CD14-positive monocyte (primary cell): Measurements from ENCODE around the gene MIPEP. TPM values are rescaled to one million over a fixed set of nuclear protein-coding genes. Genes with fewer than 3 reads are reported as not detected.

Experiments used
- DNase-seq, 3 donors: peaks; one replicate each; pipeline ENCODE4 v3.0.0-alpha.2; 2011 to 2022
- H2AFZ ChIP-seq: 2 replicates; pipeline ENCODE4 v1.6.0; 2012; ENCODE audit warnings: mild to moderate bottlenecking, low read depth, low read length, inconsistent platforms; ENCODE audit not compliant: insufficient read depth, poor library complexity, severe bottlenecking
- H3K27ac ChIP-seq, 2 donors: 1 replicate in 1 of 2; 2 replicates in 1 of 2; pipeline ENCODE4 v1.5.1; 2012 to 2013; ENCODE audit warnings: low read length in 2 of 2, control low read depth in 1 of 2, inconsistent platforms in 1 of 2, low read depth in 1 of 2, mild to moderate bottlenecking in 1 of 2
- H3K27me3 ChIP-seq, 2 donors: one replicate each; pipeline versions ENCODE4 v1.6.0 to v1.6.1; 2011 to 2013; ENCODE audit warnings: low read length in 2 of 2; ENCODE audit not compliant: control insufficient read depth in 2 of 2, insufficient read depth in 2 of 2
- H3K36me3 ChIP-seq, 2 donors: replicated peaks in 1 of 2; 1 replicate in 1 of 2; 2 replicates in 1 of 2; pipeline versions ENCODE4 v1.5.1 to v1.6.1; 2012 to 2013; ENCODE audit warnings: low read length in 2 of 2, control low read depth in 1 of 2, inconsistent platforms in 1 of 2, mild to moderate bottlenecking in 1 of 2; ENCODE audit not compliant: insufficient read depth in 2 of 2, control insufficient read depth in 1 of 2
- H3K4me1 ChIP-seq, 2 donors: 1 replicate in 1 of 2; 2 replicates in 1 of 2; pipeline versions ENCODE4 v1.5.1 to v1.6.1; 2012 to 2013; ENCODE audit warnings: low read length in 2 of 2, control low read depth in 1 of 2, inconsistent platforms in 1 of 2, mild to moderate bottlenecking in 1 of 2, moderate library complexity in 1 of 2; ENCODE audit not compliant: insufficient read depth in 2 of 2, control insufficient read depth in 1 of 2
- H3K4me2 ChIP-seq: replicated peaks from 2 replicates; pipeline ENCODE3; 2012; ENCODE audit warnings: low read length, moderate library complexity, mild to moderate bottlenecking; ENCODE audit not compliant: poor library complexity, severe bottlenecking; ENCODE audit errors: extremely low read depth
- H3K4me3 ChIP-seq, 3 experiments: fragments of 200-600 bp in 1 of 3; sonication (generic) in 1 of 3; replicated peaks in 1 of 3; 1 replicate in 2 of 3; 2 replicates in 1 of 3; pipeline ENCODE4 v1.5.1; 2011 to 2013; ENCODE audit warnings: low read length in 3 of 3, mild to moderate bottlenecking in 3 of 3, control low read depth in 2 of 3, low read depth in 2 of 3, inconsistent platforms in 1 of 3, moderate library complexity in 1 of 3
- H3K79me2 ChIP-seq: 2 replicates; pipeline ENCODE4 v1.6.0; 2012; ENCODE audit warnings: mild to moderate bottlenecking, control low read depth, inconsistent platforms, low read length, moderate library complexity; ENCODE audit not compliant: insufficient read depth
- H3K9ac ChIP-seq: 2 replicates; pipeline ENCODE4 v1.6.0; 2017; ENCODE audit warnings: low read length, mild to moderate bottlenecking; ENCODE audit not compliant: insufficient read depth, poor library complexity, severe bottlenecking
- H3K9me3 ChIP-seq, 2 donors: replicated peaks in 1 of 2; 1 replicate in 1 of 2; 2 replicates in 1 of 2; pipeline versions ENCODE4 v1.5.1 to v1.6.1; 2012 to 2013; ENCODE audit warnings: low read length in 2 of 2, control low read depth in 1 of 2; ENCODE audit not compliant: control insufficient read depth in 1 of 2, insufficient read depth in 1 of 2
- H4K20me1 ChIP-seq: 2 replicates; pipeline ENCODE4 v1.6.0; 2012; ENCODE audit warnings: mild to moderate bottlenecking, low read length, control low read depth, moderate library complexity; ENCODE audit not compliant: insufficient read depth
- H3K27ac Mint-ChIP-seq, 7 donors: one replicate each; pipeline ENCODE4 v1.8.0; 2020; ENCODE audit warnings: mild to moderate bottlenecking in 7 of 7, mixed read lengths in 7 of 7, moderate library complexity in 6 of 7, inconsistent platforms in 2 of 7
- H3K27me3 Mint-ChIP-seq, 3 donors: one replicate each; pipeline ENCODE4 v1.8.0; 2021 to 2022; ENCODE audit warnings: low read depth in 3 of 3, mild to moderate bottlenecking in 3 of 3, mixed read lengths in 3 of 3, moderate library complexity in 3 of 3, inconsistent platforms in 1 of 3
- H3K36me3 Mint-ChIP-seq, 2 donors: one replicate each; pipeline ENCODE4 v1.8.0; 2020; ENCODE audit warnings: mixed read lengths in 2 of 2, inconsistent platforms in 1 of 2, mild to moderate bottlenecking in 1 of 2
- H3K4me1 Mint-ChIP-seq: one replicate; pipeline ENCODE4 v1.8.0; 2020; ENCODE audit warnings: mild to moderate bottlenecking, mixed read lengths
- H3K4me3 Mint-ChIP-seq, 2 donors: one replicate each; pipeline ENCODE4 v1.8.0; 2020; ENCODE audit warnings: mild to moderate bottlenecking in 2 of 2, mixed read lengths in 2 of 2, moderate library complexity in 1 of 2
- H3K9me3 Mint-ChIP-seq, 7 donors: one replicate each; pipeline ENCODE4 v1.8.0; 2020 to 2022; ENCODE audit warnings: mixed read lengths in 7 of 7, mild to moderate bottlenecking in 6 of 7, moderate library complexity in 6 of 7, inconsistent platforms in 2 of 7
- CTCF ChIP-seq: fragments of 200-600 bp; IDR thresholded peaks from one replicate; pipeline ENCODE4 v1.8.0; 2022; ENCODE audit warnings: antibody characterized with exemption, mild to moderate bottlenecking
- WGBS: methylation state at CpG from one replicate; pipeline ENCODE4 v1.1.5; 2013; ENCODE audit warnings: missing lambda C conversion rate; ENCODE audit not compliant: insufficient coverage; 5-methylcytosine and 5-hydroxymethylcytosine counted together
- intact Hi-C, 2 donors: fragments of 100-400 bp; cut with micrococcal nuclease; formaldehyde crosslinking; loops; one replicate each; pipeline versions ENCODE4 v1.15.0 to v1.15.1; 2023
- polyA plus RNA-seq, 3 donors: library from polyadenylated mRNA; depleted of rRNA in 1 of 3; unstranded in 2 of 3; stranded (reverse) in 1 of 3; fragments of 300-500 nt in 2 of 3; fragments of >200 nt in 1 of 3; fragmentation: Illumina TruSeq in 2 of 3; gene quantifications; 1 replicate in 2 of 3; 2 replicates in 1 of 3; pipeline ENCODE4 v1.2.3, GENCODE V29; 2012 to 2021

MIPEP gene
- polyA plus RNA-seq, 3 donors, result 1.2 to 9.9 (median 7.7) TPM

DNA sequence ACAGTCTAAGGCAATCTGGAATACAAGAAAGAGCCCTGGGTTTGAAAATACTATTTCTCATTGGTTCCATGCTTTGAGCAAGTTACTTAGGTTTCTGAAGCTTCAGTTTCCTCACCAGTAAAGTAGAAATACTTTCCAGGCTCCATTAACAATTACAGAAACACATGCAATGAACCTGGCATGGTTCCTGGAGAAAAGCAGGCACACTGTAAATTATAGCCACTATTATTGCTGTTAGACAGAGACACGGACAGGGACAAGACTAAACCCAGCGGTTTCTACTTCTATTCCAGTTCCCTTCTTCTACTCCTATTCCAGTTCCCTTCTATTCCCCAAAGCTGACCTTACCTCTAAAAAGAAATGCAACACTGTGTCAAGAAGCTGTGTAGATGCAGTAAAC is 41.2 kb downstream of the MIPEP start:
- no peaks in the 10 kb centered on the region for H3K79me2 ChIP-seq
- no peaks in the 10 kb centered on the region for H3K9me3 Mint-ChIP-seq
- H3K36me3 Mint-ChIP-seq, result peaks cover 0 to 9% of the 10 kb centered on the region in 2 donors
- intact Hi-C loops, result no loop called here
- WGBS, result 58% methylated on average over 2 of the region's 2 CpGs
- no peak for TF ChIP-seq CTCF
- H3K27me3 Mint-ChIP-seq, result peaks cover 0 to 2% (median 0%) of the 10 kb centered on the region in 3 donors
- H3K9ac ChIP-seq, result no peak overlapping the region
- H2AFZ ChIP-seq, result no peak overlapping the region
- H3K4me3 Mint-ChIP-seq, result no peak overlapping the region
- DNase-seq, result no peak
- no peak overlapping the region for H3K27ac ChIP-seq
- no peaks in the 10 kb centered on the region for H3K27me3 ChIP-seq
- peaks cover 4% of the 10 kb centered on the region for H3K4me1 Mint-ChIP-seq
- no peaks in the 10 kb centered on the region for H3K4me1 ChIP-seq
- no peaks in the 10 kb centered on the region for H4K20me1 ChIP-seq
- H3K9me3 ChIP-seq, result no peaks in the 10 kb centered on the region
- H3K4me3 ChIP-seq, result no peak overlapping the region
- H3K4me2 ChIP-seq, result no peak overlapping the region
- no peaks in the 10 kb centered on the region for H3K36me3 ChIP-seq
- H3K27ac Mint-ChIP-seq, result no peak overlapping the region

DNA sequence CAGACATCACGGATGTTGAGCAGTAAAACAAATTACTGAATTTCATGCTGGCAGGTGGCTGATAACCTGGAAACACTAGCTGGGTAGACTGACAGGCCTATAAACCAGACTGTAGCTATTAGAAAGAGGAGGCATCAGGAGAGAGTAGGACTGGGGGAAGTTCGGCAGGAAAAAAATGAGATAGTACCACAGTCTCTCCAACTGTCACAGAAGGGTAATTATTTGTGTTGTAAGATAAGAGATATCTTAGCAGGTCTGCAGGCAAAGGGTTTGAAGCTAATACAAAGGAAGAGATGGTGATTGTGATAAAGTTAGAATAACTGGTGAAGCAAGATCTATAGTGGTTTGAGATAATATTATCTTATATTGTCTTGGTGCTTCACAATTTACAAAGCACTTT is 41.7 kb downstream of the MIPEP start:
- H3K27ac Mint-ChIP-seq, result no peak overlapping the region
- no peak for TF ChIP-seq CTCF
- Histone ChIP-seq H3K36me3 (no peaks in the 10 kb centered on the region), H3K4me3 (no peak overlapping the region), H3K9me3 (no peaks in the 10 kb centered on the region), H3K4me1 (no peaks in the 10 kb centered on the region), H2AFZ (no peak overlapping the region), H3K79me2 (no peaks in the 10 kb centered on the region), H4K20me1 (no peaks in the 10 kb centered on the region), H3K9ac (no peak overlapping the region), H3K27ac (no peak overlapping the region), H3K4me2 (no peak overlapping the region), H3K27me3 (no peaks in the 10 kb centered on the region)
- WGBS, result 33% methylated on average over 1 of the region's 2 CpGs
- H3K4me3 Mint-ChIP-seq, result no peak overlapping the region
- intact Hi-C loops, result no loop called here
- H3K4me1 Mint-ChIP-seq, result peaks cover 4% of the 10 kb centered on the region
- no peak for DNase-seq
- peaks cover 0 to 2% (median 1%) of the 10 kb centered on the region in 3 donors for H3K27me3 Mint-ChIP-seq
- no peaks in the 10 kb centered on the region for H3K9me3 Mint-ChIP-seq
- H3K36me3 Mint-ChIP-seq, result peaks cover 0 to 11% of the 10 kb centered on the region in 2 donors
